ENCODE results near the gene SUMO2. TPM values are rescaled to one million over a fixed set of nuclear protein-coding genes. Genes with fewer than 3 reads are reported as not detected.
"Not testable (repeated sequence)": the region's sequence is repeated elsewhere in the genome, so short reads cannot be mapped to it uniquely, and the experiment has no call there.

The SUMO2 gene
- total RNA-seq, 2 experiments from 2014 or later: 491 to 520 TPM

DNA sequence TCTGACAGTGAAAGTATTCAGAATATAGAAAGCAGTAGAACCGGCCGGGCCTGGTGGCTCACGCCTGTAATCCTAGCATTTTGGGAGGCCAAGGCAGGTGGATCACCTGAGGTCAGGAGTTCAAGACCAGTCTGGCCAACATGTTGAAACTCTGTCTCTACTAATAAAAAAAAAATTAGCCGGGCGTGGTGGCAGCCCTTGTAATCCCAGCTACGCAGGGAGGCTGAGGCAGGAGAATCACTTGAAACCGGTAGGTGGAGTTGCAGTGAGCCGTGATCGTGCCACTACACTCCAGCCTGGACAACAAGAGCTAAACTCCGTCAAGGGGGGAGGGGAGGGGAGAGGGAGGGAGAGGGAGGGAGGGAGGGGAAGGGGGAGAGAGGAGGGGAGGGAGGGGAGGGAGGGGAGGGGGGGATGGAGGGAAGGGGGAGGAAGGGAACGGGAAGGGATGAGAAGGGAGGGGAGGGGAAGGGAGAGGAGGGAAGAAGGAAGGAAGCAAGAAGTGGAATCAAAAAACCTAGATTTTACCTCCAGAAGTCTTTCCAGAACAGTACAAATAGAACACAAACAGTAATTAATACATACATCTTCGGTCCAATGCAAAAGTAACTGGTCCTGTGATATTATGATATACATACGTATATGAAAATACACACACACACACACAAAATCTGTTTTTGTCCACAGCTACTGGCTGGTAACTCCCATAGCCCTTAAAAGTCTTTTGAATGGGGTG, 40.4 kb downstream of the SUMO2 start:
- Mint-ChIP-seq H3K27me3 (ENCODE audit: low read depth) (no peaks in the 10 kb centered on the region), H3K36me3 (ENCODE audit: low read depth) (peaks cover 70% of the 10 kb centered on the region), H3K4me1 (ENCODE audit: low read depth) (peaks cover 27% of the 10 kb centered on the region), H3K9me3 (ENCODE audit: insufficient read depth) (no peaks in the 10 kb centered on the region), H3K27ac (no peak overlapping the region), H3K4me3 (no peak overlapping the region)
- POLR2A ChIA-PET: interaction anchor here (0.6 to 3.0 kb wide), 4 partner anchors 11 to 63 kb away, joined by 3 to 11 read pairs (median 4); partner anchors contain the start of genes JPT1 and NUP85
- no peak for ATAC-seq
- DNase-seq: no peak
- CTCF ChIA-PET: interaction anchor here (1.3 to 2.3 kb wide), 3 partner anchors 28 to 64 kb away, joined by 3 to 16 read pairs (median 4); partner anchors contain the start of gene NUP85

DNA sequence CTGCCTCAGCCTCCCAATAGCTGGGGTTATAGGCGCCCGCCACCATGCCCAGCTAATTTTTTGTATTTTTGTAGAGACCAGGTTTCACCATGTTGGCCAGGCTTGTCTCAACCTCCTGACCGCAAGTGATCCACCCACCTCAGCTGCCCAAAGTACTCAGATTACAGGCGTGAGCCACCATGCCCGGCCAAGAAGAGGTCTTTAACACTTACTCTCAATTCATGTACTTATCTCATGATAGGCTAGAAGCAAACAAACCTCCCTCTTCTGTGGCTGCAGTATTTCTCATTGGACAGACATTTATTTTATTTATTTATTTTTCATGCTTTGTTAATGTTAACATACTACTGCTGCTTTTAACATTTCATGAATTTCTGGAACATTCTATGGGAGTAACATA, 44.2 kb downstream of the SUMO2 start:
- ATAC-seq (no peak), DNase-seq (no peak)
- no peaks in the 10 kb centered on the region for H3K27me3 Mint-ChIP-seq (ENCODE audit: low read depth)
- peaks cover 27% of the 10 kb centered on the region for H3K4me1 Mint-ChIP-seq (ENCODE audit: low read depth)
- POLR2A ChIA-PET: interaction anchor here (1.2 kb wide), 1 partner anchor 16 kb away, joined by 3 read pairs; the partner anchor contains the start of gene JPT1
- H3K9me3 Mint-ChIP-seq (ENCODE audit: insufficient read depth): no peaks in the 10 kb centered on the region
- peaks cover 51% of the 10 kb centered on the region for H3K36me3 Mint-ChIP-seq (ENCODE audit: low read depth)
- H3K4me3 Mint-ChIP-seq: no peak overlapping the region
- CTCF ChIA-PET: interaction anchor here (1.2 kb wide), 1 partner anchor 24 kb away, joined by 4 read pairs; no protein-coding TSS in a partner anchor
- no peak overlapping the region for H3K27ac Mint-ChIP-seq

DNA sequence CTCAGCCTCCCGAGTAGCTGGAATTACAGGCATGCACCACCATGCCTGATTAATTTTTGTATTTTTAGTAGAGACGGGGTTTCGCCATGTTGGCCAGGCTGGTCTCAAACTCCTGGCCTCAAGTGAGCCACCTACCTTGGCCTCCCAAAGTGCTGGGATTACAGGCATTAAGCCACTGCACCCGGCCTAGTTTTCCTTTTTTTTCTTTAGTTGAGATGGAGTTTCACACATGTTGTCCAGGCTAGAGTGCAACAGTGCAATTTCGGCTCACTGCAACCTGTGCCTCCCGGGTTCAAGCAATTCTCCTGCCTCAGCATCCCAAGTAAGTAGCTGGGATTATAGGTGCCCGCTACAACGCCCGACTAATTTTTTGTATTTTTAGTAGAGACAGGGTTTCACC, 45.0 kb downstream of the SUMO2 start:
- H3K9me3 Mint-ChIP-seq (ENCODE audit: insufficient read depth); DNase-seq; H3K4me3 Mint-ChIP-seq; ATAC-seq; H3K27me3 Mint-ChIP-seq (ENCODE audit: low read depth); H3K27ac Mint-ChIP-seq: not testable (repeated sequence)
- ChIA-PET CTCF (interaction anchor here (1.2 kb wide), 1 partner anchor 24 kb away, joined by 7 read pairs; no protein-coding TSS in a partner anchor), POLR2A (interaction anchor here (1.2 kb wide), 1 partner anchor 17 kb away, joined by 3 read pairs; the partner anchor contains the start of gene JPT1)
- Mint-ChIP-seq H3K36me3 (ENCODE audit: low read depth) (peaks cover 51% of the 10 kb centered on the region), H3K4me1 (ENCODE audit: low read depth) (peaks cover 33% of the 10 kb centered on the region)

DNA sequence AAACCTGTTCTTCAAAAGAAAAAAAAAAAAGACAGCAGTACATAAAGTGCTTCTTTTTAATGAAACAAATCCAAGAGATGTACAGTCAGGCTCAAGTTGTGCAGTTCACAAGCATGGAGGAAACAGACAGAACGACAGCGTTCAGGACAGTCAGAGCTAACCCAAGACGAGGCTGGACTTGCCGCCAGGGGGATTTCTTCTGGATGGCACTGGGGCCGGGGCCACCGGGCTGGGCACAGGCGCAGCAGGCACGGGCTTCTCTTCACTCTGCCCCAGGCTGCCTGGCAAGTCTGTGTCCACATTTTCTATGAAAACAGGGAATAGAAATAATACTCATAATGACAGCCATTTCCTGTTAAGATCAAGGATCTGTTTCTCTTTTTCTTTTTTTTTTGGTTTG, 46.8 kb downstream of the SUMO2 start:
- Mint-ChIP-seq H3K36me3 (ENCODE audit: low read depth) (peaks cover 42% of the 10 kb centered on the region), H3K27ac (peak overlapping the region; percentile 17), H3K4me1 (ENCODE audit: low read depth) (peaks cover 27% of the 10 kb centered on the region), H3K9me3 (ENCODE audit: insufficient read depth) (no peaks in the 10 kb centered on the region), H3K4me3 (no peak overlapping the region), H3K27me3 (ENCODE audit: low read depth) (no peaks in the 10 kb centered on the region)
- ChIA-PET CTCF (interaction anchor here (0.9 kb wide), 1 partner anchor 66 kb away, joined by 3 read pairs; no protein-coding TSS in a partner anchor), POLR2A (interaction anchor here (0.7 to 1.4 kb wide), 2 partner anchors 18 to 257 kb away, joined by 4 to 5 read pairs; partner anchors contain the start of gene JPT1)
- DNase-seq (no peak), ATAC-seq (no peak)

DNA sequence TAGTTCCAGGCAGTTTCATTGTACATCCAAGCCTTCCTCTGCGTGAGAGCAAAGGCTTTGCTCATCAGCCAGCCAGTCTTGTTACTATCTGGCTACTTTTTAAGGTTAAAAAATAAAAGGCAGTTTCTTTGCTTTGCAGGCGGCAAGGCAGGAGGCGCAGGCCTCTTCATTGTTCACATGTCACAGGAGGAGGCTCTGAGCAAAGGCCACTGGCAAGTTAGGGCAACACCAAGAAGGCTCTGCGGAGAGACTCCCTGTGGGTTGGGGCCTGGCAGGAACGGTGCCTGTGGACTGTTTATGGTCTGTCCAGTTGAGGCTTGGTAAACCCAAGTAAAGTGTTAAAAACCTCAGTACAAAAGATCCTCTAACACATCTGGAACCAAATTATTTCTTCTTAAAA, 47.3 kb downstream of the SUMO2 start:
- Mint-ChIP-seq H3K36me3 (ENCODE audit: low read depth) (peaks cover 42% of the 10 kb centered on the region), H3K27me3 (ENCODE audit: low read depth) (no peaks in the 10 kb centered on the region), H3K4me3 (no peak overlapping the region), H3K27ac (peak overlapping the region; percentile 17), H3K4me1 (ENCODE audit: low read depth) (peaks cover 26% of the 10 kb centered on the region), H3K9me3 (ENCODE audit: insufficient read depth) (no peaks in the 10 kb centered on the region)
- ATAC-seq: no peak
- DNase-seq: no peak
- POLR2A ChIA-PET: no interaction called here
- CTCF ChIA-PET: no interaction called here

DNA sequence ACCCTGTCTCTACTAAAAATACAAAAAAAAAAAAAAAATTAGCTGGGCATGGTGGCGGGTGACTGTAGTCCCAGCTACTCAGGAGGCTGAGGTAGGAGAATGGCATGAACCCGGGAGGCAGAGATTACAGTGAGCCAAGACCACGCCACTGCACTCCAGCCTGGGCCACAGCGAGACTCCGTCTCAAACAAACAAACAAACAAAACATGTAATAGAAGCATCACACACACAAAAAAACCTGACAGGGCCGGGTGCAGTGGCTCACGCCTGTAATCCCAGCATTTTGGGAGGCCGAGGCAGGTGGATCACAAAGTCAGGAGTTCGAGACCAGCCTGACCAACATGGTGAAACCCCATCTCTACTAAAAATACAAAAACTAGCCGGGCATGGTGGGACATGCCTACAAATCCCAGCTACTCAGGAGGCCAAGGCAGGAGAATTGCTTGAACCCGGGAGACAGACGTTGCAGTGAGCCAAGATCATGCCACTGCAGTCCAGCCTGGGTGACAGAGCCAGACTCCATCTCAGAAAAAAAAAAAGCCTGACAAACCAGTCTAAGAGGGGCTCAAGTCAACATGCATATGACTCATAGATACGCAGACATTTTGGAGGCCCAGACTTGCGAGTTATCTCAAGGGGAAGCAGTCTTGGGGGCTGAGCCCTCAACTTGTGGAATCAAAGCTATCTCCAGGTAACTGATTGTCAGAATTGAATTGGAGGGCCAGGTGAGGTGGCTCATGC, 49.0 kb downstream of the SUMO2 start:
- POLR2A ChIA-PET; H3K9me3 Mint-ChIP-seq (ENCODE audit: insufficient read depth); DNase-seq; H3K27me3 Mint-ChIP-seq (ENCODE audit: low read depth); H3K4me3 Mint-ChIP-seq; ATAC-seq: not testable (repeated sequence)
- CTCF ChIA-PET: interaction anchor here (0.7 to 6.5 kb wide), 4 partner anchors 21 to 173 kb away, joined by 3 to 115 read pairs (median 17); partner anchors contain the start of gene ARMC7
- Mint-ChIP-seq H3K36me3 (ENCODE audit: low read depth) (peaks cover 39% of the 10 kb centered on the region), H3K4me1 (ENCODE audit: low read depth) (peaks cover 27% of the 10 kb centered on the region), H3K27ac (peak overlapping the region; percentile 49)

DNA sequence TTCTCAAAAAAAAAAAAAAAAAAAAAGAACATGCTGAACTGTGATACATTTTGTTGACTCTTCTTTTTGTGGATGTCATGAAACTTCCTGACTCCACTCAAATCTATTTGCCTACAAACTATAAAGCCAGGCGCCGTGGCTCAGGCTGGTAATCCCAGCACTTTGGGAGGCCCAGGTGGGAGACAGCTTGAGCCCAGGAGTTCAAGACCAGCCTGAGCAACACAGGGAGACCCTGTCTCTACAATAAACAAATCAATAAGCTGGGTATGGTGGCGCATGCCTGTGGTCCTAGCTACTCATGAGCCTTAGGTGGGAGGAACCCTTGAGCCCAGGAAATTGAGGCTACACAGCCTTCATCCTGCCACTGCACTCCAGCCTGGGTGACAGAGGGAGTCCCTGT, 49.8 kb downstream of the SUMO2 start:
- ChIA-PET CTCF (interaction anchor here (1.4 to 6.5 kb wide), 5 partner anchors 12 to 172 kb away, joined by 4 to 115 read pairs (median 7); partner anchors contain the start of gene ARMC7), POLR2A (no interaction called here)
- Mint-ChIP-seq H3K4me1 (ENCODE audit: low read depth) (peaks cover 27% of the 10 kb centered on the region), H3K27me3 (ENCODE audit: low read depth) (no peaks in the 10 kb centered on the region), H3K36me3 (ENCODE audit: low read depth) (peaks cover 36% of the 10 kb centered on the region), H3K27ac (peak overlapping the region; percentile 64), H3K4me3 (no peak overlapping the region), H3K9me3 (ENCODE audit: insufficient read depth) (no peaks in the 10 kb centered on the region)
- ATAC-seq (no peak), DNase-seq (no peak)

DNA sequence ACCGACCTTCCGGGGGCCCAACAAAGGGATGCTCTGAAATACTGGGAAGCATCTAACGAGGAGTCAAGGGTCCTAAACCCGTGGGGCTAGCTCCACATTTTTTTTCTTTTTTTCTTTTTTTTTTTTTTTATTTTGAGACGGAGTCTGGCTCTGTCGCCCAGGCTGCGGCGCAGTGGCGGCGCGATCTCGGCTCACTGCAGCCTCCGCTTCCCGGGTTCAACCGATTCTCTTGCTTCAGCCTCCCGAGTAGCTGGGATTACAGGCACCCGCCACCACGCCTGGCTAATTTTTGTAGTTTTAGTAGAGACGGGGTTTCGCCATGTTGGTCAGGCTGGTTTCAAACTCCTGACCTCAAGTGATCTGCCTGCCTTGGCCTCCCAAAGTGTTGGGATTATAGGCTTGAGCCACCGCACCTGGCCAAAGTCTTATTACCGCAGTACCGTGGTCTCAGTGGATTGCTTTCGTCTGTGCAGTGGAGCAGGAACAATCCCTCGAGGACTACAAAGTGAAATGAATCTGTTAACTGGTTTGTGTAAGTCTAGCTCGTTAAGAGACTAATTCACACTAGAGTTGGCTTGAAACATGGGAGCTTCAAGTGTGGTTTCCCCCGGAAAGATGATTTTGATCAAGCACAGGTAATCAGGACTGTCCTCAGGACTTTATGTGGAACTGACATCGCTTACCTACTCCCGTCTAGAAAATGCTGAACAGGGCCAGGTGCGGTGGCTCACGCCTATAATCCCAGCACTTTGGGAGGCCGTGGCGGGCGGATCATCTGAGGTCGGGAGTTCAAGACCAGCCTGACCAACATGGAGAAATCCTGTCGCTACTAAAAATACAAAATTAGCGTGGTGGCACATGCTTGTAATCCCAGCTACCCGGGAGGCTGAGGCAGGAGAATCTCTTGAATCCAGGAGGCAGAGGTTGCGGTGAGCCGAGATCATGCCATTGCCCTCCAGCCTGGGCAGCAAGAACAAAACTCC, 50.5 kb downstream of the SUMO2 start:
- ATAC-seq; H3K27me3 Mint-ChIP-seq (ENCODE audit: low read depth); H3K9me3 Mint-ChIP-seq (ENCODE audit: insufficient read depth); DNase-seq: not testable (repeated sequence)
- ChIA-PET POLR2A (interaction anchor here (0.6 to 4.0 kb wide), 4 partner anchors 18 to 89 kb away, joined by 4 to 28 read pairs (median 10); partner anchors contain the start of genes ARMC7 and JPT1), CTCF (interaction anchor here (0.6 to 6.5 kb wide), 13 partner anchors 8 to 171 kb away, joined by 3 to 115 read pairs (median 5); partner anchors contain the start of gene ARMC7)
- peak overlapping the region; percentile 88 for H3K27ac Mint-ChIP-seq
- H3K4me1 Mint-ChIP-seq (ENCODE audit: low read depth): peaks cover 27% of the 10 kb centered on the region
- peaks cover 36% of the 10 kb centered on the region for H3K36me3 Mint-ChIP-seq (ENCODE audit: low read depth)
- H3K4me3 Mint-ChIP-seq: peak overlapping the region; percentile 82

DNA sequence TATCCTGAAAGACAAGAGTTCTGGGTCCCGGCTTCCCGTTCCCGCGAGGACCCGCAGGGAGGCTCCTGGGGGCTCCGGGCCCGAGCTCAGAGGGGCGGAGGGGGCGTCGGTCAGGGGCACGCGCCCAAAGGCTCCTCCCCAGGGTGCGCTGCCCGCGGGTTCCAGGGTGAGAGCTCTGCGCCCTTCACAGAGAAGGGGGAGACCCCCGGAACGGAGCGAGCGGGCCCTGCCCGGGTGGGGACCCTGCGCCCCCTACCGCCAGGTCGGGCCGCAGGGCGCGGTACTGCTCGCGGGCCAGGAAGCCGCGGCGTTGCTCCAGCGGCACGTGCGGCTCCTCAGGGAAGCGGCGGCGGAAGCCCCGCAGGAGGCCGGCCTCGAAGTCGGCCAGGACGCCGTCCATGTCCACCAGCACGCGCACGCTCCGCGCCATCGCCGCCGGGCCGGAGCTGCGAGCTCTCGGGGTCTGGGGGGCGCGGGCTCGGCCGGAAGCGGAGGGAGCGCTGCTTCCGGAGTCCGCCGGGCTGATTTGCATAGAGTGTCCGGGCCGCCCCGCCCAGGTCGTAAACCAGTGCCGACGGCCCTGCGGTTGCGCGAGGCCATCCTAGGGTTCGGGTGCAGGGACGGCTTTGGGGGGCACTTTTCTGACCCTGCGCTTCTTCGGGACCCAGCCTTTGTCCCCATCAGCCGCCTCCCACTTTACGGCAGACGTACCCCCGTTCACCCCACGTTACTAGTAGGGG, 51.3 kb downstream of the SUMO2 start, which contains the start of gene NT5C:
Gene NT5C, minus strand, starts transcription at position 465 of the 740 bp plus-strand sequence. Its CDS starts 35 bp downstream, at position 430.
- peak; percentile 78 for ATAC-seq

More for the DNA sequence above, 51.3 kb downstream of the SUMO2 start, which contains the start of gene NT5C:
- peak; percentile 77 for DNase-seq
- Mint-ChIP-seq H3K36me3 (ENCODE audit: low read depth) (peaks cover 32% of the 10 kb centered on the region), H3K4me1 (ENCODE audit: low read depth) (peaks cover 27% of the 10 kb centered on the region), H3K4me3 (peak within 1 kb of the TSS; percentile 87), H3K27me3 (ENCODE audit: low read depth) (no peaks in the 10 kb centered on the region), H3K27ac (peak within 1 kb of the TSS; percentile 88), H3K9me3 (ENCODE audit: insufficient read depth) (no peaks in the 10 kb centered on the region)
- POLR2A ChIA-PET: interaction anchor here (0.6 to 4.0 kb wide), 9 partner anchors 10 to 118 kb away, joined by 3 to 28 read pairs (median 4); partner anchors contain the start of genes ARMC7, JPT1 and MRPL58
- CTCF ChIA-PET: interaction anchor here (0.6 to 6.5 kb wide), 23 partner anchors 10 to 170 kb away, joined by 3 to 115 read pairs (median 4); partner anchors contain the start of genes ARMC7, CDR2L, JPT1 and MRPL58
